GM18499 (cell line): ENCODE data around the gene ZGLP1.

ENCODE experiments used
- ATAC-seq: cut with Tn5 transposase; IDR thresholded peaks from one replicate; pipeline ENCODE4 v1.9.1; 2021; ENCODE audit warnings: moderate number of reproducible peaks; ENCODE audit not compliant: insufficient read depth, unreplicated experiment

Gene ZGLP1

DNA sequence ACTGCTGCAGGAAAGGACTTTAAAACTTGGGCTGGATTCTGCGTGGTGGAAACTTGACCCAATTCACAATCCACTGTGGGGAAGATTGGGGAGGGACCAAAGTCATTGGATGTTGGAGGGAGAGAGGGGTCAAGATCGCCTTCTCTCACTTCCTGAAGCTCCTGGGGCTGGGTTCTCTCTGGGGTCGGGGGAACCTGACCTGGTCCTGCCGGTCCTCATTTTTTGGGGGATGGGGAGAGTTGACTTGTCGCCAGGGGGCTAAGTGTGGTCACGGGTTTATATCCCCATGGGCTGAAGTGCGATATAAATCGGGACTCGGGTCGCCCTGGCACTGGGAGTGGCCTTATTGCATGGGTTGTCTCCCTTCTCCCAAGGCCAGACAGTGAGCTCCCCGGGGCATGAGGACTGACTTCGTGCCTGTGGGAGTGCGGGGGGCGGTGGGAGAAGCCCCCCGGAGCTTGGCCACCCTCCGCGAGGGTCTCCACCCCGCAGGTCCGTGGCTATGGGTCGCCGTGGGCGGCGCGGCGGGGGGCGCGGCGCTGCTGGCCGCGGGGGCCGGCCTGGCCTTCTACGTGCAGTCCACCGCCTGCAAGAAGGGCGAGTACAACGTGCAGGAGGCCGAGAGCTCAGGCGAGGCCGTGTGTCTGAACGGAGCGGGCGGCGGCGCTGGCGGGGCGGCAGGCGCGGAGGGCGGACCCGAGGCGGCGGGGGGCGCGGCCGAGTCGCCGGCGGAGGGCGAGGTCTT lies 13.6 kb downstream of the ZGLP1 start:
- no peak for ATAC-seq

DNA sequence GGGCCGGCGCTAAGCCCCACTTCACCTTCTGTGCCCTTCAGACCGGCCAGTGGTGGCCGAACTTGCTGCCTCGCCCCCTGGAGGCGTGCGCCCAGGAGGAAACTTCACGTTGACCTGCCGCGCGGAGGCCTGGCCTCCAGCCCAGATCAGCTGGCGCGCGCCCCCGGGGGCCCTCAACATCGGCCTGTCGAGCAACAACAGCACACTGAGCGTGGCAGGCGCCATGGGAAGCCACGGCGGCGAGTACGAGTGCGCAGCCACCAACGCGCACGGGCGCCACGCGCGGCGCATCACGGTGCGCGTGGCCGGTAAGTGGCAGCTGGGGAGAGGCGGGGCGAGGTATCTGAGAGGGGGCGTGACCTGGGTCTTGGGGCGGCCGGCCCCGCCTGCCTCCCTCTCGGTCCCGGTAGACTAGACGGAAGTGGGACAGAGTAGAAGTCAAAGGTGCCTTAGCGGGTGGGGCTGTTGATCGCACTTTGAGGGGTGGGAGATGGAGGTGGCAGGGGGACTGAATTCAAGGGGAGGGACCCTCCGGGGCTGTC lies 14.2 kb downstream of the ZGLP1 start:
- ATAC-seq: no peak

DNA sequence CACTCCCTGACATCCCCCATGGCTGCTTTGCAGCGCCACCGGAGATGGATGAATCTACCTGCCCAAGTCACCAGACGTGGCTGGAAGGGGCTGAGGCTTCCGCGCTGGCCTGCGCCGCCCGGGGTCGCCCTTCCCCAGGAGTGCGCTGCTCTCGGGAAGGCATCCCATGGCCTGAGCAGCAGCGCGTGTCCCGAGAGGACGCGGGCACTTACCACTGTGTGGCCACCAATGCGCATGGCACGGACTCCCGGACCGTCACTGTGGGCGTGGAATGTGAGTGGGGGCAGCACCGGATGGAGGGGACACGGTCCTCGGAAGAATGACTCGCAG lies 15.3 kb downstream of the ZGLP1 start:
- ATAC-seq: no peak

DNA sequence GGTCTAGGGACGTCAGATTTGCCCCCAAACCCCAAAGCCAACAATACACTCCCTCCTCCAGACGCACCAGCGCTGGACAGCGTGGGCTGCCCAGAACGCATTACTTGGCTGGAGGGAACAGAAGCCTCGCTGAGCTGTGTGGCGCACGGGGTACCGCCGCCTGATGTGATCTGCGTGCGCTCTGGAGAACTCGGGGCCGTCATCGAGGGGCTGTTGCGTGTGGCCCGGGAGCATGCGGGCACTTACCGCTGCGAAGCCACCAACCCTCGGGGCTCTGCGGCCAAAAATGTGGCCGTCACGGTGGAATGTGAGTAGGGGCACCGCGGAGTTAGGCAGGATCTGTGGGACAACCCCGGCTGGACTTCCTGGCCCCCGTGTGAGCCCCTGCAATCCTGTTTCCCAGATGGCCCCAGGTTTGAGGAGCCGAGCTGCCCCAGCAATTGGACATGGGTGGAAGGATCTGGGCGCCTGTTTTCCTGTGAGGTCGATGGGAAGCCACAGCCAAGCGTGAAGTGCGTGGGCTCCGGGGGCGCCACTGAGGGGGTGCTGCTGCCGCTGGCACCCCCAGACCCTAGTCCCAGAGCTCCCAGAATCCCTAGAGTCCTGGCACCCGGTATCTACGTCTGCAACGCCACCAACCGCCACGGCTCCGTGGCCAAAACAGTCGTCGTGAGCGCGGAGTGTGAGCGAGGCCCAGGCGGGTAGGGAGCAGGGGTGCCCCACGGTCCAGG lies 15.8 kb downstream of the ZGLP1 start:
- ATAC-seq: no peak

DNA sequence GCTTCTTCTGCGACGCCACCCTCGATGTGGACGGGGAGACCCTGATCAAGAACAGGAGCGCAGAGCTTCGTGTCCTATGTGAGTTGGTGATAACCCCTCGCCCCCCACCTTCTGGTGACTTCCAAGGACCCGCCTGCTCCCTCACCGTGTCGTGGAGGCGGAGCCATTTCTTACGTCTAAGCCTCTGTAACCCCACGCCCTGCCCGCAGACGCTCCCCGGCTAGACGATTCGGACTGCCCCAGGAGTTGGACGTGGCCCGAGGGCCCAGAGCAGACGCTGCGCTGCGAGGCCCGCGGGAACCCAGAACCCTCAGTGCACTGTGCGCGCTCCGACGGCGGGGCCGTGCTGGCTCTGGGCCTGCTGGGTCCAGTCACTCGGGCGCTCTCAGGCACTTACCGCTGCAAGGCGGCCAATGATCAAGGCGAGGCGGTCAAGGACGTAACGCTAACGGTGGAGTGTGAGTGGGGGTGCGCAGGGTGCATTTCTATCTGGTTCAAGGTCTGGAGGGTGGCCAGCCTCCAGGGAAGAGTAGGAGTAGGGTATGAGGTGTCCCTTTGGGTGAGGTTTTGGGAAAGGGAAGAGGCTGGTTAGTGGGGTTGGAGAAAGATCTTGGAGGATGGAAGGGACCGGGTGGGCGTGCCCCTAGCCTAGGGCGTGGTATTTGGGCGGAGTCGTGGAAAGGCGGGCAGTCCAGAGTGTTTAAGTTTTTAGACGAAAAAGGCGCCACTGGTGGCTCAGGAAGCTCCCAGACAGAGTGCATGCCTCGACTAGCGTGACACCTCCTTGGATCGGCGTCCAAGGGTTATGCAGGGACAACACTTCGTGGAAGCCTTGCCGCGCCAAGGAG lies 16.6 kb downstream of the ZGLP1 start:
- no peak for ATAC-seq

DNA sequence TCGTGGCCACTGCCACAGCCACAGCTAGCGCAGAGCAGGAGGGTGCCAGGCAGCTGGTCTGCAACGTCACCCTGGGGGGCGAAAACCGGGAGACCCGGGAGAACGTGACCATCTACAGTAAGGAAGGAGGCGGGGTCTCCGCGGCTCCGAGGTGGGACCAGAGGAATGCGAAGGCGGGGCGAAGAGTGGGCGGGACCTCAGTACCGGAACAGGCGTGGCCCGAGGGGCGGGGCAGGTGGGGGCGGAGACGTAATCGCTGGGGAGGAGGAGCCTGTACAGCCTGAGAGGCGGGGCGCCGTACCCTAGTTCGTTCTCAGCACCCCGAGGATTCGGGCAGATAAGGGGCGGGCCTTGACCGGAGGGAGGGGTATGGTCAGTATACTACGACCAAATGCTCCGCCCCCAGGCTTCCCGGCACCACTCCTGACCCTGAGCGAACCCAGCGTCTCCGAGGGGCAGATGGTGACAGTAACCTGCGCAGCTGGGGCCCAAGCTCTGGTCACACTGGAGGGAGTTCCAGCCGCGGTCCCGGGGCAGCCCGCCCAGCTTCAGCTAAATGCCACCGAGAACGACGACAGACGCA lies 17.3 kb downstream of the ZGLP1 start:
- no peak for ATAC-seq

DNA sequence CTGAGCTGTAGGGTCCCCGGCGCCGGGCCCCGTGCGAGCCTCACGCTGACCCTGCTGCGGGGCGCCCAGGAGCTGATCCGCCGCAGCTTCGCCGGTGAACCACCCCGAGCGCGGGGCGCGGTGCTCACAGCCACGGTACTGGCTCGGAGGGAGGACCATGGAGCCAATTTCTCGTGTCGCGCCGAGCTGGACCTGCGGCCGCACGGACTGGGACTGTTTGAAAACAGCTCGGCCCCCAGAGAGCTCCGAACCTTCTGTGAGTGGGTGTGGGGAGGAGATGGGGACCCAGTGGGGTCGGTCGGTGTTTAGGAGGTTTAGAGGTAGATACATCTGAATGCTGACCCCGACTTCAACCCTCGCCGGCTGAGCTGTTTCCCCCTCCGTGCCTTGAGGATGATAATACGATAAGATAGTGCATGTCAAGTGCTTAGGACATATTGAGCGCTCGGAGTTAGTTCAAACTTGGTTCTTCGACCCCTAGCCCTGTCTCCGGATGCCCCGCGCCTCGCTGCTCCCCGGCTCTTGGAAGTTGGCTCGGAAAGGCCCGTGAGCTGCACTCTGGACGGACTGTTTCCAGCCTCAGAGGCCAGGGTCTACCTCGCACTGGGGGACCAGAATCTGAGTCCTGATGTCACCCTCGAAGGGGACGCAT lies 17.9 kb downstream of the ZGLP1 start:
- no peak for ATAC-seq

DNA sequence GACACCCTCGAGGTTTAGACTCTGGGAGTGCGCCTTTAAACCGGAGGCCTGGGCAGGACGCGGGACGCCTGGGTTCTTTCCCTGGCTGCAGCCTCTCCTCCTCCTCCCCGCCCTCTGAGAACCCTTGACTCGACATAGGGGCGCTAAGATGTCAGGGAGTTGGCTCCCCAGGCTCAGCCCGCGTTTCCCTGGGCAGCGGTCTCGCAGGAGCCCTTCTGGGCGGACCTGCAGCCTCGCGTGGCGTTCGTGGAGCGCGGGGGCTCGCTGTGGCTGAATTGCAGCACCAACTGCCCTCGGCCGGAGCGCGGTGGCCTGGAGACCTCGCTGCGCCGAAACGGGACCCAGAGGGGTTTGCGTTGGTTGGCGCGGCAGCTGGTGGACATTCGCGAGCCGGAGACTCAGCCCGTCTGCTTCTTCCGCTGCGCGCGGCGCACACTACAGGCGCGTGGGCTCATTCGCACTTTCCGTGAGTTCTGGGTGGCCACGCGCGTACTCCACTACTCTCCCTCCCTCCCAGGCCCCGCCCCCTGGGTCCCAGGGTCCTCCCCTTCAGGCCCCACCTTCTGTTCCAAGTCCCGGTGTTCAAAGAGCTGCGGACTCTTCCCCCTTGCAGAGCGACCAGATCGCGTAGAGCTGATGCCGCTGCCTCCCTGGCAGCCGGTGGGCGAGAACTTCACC lies 18.6 kb downstream of the ZGLP1 start:
- no peak for ATAC-seq

DNA sequence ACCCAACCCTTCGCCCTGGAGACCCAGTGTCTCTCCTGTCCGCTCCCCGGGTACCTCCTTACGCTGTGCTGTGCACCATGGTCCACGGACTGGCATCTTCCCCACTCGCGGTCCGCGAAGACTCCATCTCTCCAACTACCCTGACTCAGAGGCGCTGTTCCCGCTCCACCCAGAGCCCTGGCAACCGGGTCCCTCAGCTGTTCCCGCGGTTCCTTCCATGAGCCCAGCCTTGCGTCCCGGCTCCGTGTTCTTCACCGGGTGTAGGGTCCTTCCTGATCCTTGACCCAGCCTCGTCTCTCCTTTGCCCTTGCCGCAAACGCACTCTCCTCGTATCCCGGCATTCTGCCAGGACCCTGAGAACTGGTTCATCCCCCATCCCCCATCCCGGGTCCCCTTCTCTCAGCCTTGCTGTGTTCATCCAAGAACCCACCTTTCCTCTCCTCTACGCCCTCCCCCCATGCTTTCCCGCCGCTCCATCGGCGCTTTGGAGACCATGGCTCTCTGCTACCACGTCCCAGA lies 19.2 kb downstream of the ZGLP1 start:
- no peak for ATAC-seq

DNA sequence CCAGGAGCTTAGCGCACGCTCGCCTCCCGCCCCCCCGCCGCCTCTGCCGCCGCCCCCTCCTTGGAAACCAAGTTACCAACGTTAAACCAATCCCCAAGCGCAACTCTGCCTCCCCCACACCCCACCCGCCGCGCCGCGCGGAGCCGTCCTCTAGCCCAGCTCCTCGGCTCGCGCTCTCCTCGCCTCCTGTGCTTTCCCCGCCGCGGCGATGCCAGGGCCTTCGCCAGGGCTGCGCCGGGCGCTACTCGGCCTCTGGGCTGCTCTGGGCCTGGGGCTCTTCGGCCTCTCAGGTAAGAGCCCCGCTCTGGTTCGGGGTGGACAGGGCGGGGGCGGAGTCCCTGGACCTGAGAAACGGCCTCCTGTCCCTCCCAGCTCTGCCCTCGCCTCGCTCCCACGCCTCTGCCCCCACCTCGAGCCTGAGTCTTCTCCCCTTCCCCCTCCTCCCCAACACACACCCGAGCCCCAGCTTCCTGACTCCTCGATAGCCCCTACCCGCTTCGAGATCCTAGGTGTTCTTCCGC lies 19.7 kb downstream of the ZGLP1 start, which contains the start of gene ICAM5:
ICAM5 (plus strand) TSS at position 117 of the 521 bp plus-strand sequence; CDS start at position 209, 92 bp downstream.
- no peak for ATAC-seq

DNA sequence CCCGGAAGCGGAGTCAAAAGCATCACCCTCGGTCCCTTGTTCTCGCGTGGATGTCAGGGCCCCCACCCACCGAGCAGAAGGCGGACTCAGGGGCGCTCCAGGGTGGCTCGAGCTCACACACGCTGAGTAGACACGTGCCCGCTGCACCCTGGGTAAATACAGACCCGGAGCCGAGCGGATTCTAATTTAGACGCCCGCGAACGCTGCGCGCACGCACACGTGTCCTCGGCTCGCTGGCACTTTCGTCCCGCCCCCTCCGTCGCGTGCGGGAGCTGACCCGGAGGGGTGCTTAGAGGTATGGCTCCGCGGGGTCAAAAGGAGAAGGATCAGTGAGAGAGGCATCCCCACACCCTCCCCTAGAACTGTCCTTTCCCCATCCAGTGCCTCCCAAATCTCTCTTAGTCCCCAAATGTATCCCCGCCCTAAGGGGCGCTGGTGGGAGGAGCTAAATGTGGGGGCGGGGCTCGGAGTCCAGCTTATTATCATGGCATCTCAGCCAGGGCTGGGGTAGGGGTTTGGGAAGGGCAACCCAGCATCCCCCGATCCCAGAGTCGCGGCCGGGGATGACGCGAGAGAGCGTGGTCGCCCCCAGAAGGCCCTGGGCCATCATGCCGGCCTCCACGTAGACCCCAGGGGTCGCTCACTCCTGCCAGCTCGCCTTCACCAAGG lies 20.3 kb downstream of the ZGLP1 start:
- no peak for ATAC-seq

DNA sequence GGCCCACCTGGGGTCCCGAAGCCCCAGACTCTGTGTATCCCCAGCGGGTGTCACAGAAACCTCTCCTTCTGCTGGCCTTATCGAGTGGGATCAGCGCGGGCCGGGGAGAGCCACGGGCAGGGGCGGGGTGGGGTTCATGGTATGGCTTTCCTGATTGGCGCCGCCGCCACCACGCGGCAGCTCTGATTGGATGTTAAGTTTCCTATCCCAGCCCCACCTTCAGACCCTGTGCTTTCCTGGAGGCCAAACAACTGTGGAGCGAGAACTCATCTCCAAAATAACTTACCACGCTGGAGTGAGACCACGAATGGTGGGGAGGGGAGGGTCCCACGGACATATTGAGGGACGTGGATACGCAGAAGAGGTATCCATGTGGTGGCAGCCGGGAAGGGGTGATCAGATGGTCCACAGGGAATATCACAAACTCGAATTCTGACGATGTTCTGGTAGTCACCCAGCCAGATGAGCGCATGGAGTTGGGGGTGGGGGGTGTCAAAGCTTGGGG lies 20.9 kb downstream of the ZGLP1 start:
- ATAC-seq: no peak

DNA sequence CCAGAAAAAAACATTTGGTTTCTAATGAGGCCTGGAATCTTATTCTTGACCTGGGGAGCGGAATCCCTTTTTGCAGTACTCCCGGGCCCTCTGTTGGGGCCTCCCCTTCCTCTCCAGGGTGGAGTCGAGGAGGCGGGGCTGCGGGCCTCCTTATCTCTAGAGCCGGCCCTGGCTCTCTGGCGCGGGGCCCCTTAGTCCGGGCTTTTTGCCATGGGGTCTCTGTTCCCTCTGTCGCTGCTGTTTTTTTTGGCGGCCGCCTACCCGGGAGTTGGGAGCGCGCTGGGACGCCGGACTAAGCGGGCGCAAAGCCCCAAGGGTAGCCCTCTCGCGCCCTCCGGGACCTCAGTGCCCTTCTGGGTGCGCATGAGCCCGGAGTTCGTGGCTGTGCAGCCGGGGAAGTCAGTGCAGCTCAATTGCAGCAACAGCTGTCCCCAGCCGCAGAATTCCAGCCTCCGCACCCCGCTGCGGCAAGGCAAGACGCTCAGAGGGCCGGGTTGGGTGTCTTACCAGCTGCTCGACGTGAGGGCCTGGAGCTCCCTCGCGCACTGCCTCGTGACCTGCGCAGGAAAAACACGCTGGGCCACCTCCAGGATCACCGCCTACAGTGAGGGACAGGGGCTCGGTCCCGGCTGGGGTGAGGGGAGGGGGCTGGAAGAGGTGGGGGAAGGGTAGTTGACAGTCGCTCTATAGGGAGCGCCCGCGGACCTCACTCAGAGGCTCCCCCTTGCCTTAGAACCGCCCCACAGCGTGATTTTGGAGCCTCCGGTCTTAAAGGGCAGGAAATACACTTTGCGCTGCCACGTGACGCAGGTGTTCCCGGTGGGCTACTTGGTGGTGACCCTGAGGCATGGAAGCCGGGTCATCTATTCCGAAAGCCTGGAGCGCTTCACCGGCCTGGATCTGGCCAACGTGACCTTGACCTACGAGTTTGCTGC lies 22.5 kb downstream of the ZGLP1 start, which contains the start of gene ICAM4:
ICAM4 (plus strand) TSS at position 153 of the 935 bp plus-strand sequence; CDS start at position 211, 58 bp downstream.
- ATAC-seq: no peak

DNA sequence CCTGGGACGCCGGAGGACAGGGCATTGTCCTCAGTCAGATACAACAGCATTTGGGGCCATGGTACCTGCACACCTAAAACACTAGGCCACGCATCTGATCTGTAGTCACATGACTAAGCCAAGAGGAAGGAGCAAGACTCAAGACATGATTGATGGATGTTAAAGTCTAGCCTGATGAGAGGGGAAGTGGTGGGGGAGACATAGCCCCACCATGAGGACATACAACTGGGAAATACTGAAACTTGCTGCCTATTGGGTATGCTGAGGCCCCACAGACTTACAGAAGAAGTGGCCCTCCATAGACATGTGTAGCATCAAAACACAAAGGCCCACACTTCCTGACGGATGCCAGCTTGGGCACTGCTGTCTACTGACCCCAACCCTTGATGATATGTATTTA lies 24.2 kb downstream of the ZGLP1 start:
- ATAC-seq: no peak

DNA sequence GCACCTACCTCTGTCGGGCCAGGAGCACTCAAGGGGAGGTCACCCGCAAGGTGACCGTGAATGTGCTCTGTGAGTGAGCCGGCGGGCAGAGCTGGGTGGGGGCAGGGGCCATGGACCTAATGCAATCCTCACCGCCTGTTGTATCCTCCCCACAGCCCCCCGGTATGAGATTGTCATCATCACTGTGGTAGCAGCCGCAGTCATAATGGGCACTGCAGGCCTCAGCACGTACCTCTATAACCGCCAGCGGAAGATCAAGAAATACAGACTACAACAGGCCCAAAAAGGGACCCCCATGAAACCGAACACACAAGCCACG lies 24.7 kb downstream of the ZGLP1 start:
- no peak for ATAC-seq

DNA sequence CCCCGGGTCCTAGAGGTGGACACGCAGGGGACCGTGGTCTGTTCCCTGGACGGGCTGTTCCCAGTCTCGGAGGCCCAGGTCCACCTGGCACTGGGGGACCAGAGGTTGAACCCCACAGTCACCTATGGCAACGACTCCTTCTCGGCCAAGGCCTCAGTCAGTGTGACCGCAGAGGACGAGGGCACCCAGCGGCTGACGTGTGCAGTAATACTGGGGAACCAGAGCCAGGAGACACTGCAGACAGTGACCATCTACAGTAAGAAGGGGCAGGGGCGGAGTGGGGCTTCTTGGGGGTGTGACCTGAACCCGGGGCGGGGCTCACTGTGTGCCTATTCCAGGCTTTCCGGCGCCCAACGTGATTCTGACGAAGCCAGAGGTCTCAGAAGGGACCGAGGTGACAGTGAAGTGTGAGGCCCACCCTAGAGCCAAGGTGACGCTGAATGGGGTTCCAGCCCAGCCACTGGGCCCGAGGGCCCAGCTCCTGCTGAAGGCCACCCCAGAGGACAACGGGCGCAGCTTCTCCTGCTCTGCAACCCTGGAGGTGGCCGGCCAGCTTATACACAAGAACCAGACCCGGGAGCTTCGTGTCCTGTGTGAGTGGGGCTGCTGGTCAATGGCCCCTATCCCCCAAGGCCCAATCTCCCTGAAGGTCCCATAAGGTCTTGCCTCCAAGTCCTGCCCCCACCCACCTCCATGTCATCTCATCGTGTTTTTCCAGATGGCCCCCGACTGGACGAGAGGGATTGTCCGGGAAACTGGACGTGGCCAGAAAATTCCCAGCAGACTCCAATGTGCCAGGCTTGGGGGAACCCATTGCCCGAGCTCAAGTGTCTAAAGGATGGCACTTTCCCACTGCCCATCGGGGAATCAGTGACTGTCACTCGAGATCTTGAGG lies 25.3 kb downstream of the ZGLP1 start:
- ATAC-seq: no peak
